Activated CD8-positive, alpha-beta T cell treated with anti-CD3 and anti-CD28 coated beads for 36 hours (primary cell): Measurements from ENCODE around the gene SLU7. TPM values are rescaled to one million over a fixed set of nuclear protein-coding genes. Genes with fewer than 3 reads are reported as not detected.

Experiments
- ATAC-seq: fragments of 200-7000 bp; cut with Tn5 transposase; one replicate; pipeline ENCODE4 v1.10.0; 2021; ENCODE audit warnings: mild to moderate bottlenecking, moderate library complexity
- CTCF ChIA-PET: fragments of 350-600 bp; sonication (Branson Sonifier 250); formaldehyde crosslinking; loops from one replicate; lab custom pipeline; 2021; ENCODE audit warnings: antibody characterized with exemption; lab: Charles Lee
- POLR2A ChIA-PET: fragments of 350-600 bp; sonication (Branson Sonifier 250); formaldehyde crosslinking; loops from one replicate; lab custom pipeline; 2021; ENCODE audit warnings: antibody characterized with exemption; lab: Charles Lee
- DNase-seq: peaks from one replicate; pipeline ENCODE4 v3.0.0-alpha.2; 2020
- H3K27ac Mint-ChIP-seq: one replicate; pipeline ENCODE4 v1.8.0; 2021; ENCODE audit warnings: mild to moderate bottlenecking, mixed read lengths
- H3K27me3 Mint-ChIP-seq: one replicate; pipeline ENCODE4 v1.8.0; 2021; ENCODE audit warnings: mixed read lengths
- H3K36me3 Mint-ChIP-seq: one replicate; pipeline ENCODE4 v1.8.0; 2021; ENCODE audit warnings: low read depth, mixed read lengths
- H3K4me1 Mint-ChIP-seq: one replicate; pipeline ENCODE4 v1.8.0; 2021; ENCODE audit warnings: low read depth, mixed read lengths
- H3K4me3 Mint-ChIP-seq: one replicate; pipeline ENCODE4 v1.8.0; 2021; ENCODE audit warnings: mild to moderate bottlenecking, moderate library complexity, mixed read lengths
- H3K9me3 Mint-ChIP-seq: one replicate; pipeline ENCODE4 v1.8.0; 2021; ENCODE audit warnings: mixed read lengths
- intact Hi-C: fragments of 100-400 bp; cut with micrococcal nuclease; formaldehyde crosslinking; loops from one replicate; pipeline ENCODE4 v1.10.0; 2022
- total RNA-seq, 2 experiments: library from RNA; stranded (reverse); gene quantifications; one replicate each; pipeline ENCODE4 v1.2.3, GENCODE V29; 2021
- TF ChIP-seq, protein P1 (sequence below): fragments of 200-600 bp; IDR thresholded peaks from one replicate; pipeline ENCODE4 v1.8.0; 2022; ENCODE audit warnings: antibody characterized with exemption, mild to moderate bottlenecking

SLU7 gene
- total RNA-seq, 2 experiments from 2014 or later, result 38.4 to 40.9 TPM

DNA sequence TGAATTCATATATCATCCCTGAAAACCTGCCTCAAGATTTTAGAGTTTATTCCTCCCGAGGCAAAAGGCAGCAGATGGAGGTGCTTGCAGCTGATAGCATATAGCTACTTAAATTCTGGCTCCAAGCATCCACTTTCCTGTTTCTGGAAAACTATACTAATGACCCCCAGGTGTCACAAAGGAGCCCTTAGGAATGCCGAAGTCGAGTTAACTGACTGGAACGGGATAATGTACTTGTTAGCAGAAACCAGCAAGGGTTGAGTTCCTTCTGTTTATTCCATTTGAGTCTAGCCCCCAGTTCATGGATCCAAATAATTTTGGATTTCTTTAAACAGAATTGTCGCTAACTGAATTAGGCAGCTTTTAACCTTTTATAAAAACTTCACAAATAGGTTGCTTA is 47.2 kb upstream of the SLU7 start:
- Mint-ChIP-seq H3K27me3 (no peaks in the 10 kb centered on the region), H3K36me3 (peaks cover 24% of the 10 kb centered on the region), H3K4me3 (no peak overlapping the region), H3K9me3 (no peaks in the 10 kb centered on the region), H3K27ac (peak overlapping the region; percentile 100), H3K4me1 (peaks cover 66% of the 10 kb centered on the region)
- ChIA-PET POLR2A (interaction anchor here (1.4 to 3.4 kb wide), 3 partner anchors 11 to 27 kb away, joined by 3 to 41 read pairs (median 7); no protein-coding TSS in a partner anchor), CTCF (interaction anchor here (1.2 to 9.9 kb wide), 3 partner anchors 8 to 26 kb away, joined by 4 to 195 read pairs (median 18); no protein-coding TSS in a partner anchor)
- intact Hi-C loops, result loop anchor here (5.0 kb wide), 1 partner anchor 41 kb away; no protein-coding TSS in a partner anchor
- TF ChIP-seq, protein P1, sequence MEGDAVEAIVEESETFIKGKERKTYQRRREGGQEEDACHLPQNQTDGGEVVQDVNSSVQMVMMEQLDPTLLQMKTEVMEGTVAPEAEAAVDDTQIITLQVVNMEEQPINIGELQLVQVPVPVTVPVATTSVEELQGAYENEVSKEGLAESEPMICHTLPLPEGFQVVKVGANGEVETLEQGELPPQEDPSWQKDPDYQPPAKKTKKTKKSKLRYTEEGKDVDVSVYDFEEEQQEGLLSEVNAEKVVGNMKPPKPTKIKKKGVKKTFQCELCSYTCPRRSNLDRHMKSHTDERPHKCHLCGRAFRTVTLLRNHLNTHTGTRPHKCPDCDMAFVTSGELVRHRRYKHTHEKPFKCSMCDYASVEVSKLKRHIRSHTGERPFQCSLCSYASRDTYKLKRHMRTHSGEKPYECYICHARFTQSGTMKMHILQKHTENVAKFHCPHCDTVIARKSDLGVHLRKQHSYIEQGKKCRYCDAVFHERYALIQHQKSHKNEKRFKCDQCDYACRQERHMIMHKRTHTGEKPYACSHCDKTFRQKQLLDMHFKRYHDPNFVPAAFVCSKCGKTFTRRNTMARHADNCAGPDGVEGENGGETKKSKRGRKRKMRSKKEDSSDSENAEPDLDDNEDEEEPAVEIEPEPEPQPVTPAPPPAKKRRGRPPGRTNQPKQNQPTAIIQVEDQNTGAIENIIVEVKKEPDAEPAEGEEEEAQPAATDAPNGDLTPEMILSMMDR, result no peak
- DNase-seq, result no peak
- ATAC-seq, result no peak

DNA sequence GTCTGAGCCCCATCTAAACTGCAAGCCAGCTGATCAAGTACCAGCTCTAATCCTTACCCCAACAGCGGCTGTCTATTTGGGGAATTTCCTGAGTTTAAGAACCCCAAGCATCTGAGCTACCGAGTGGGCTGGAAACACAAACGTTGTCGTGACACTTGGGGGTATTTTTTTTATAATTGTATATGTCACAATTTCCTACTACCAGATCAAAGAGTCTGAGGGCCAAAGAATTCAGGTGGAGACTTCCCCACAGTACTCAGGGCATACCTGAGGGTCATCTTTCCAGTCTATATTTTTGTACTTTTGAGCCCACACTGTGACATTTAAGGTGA is 45.6 kb upstream of the SLU7 start:
- intact Hi-C loops, result no loop called here
- POLR2A ChIA-PET, result interaction anchor here (0.9 to 1.5 kb wide), 2 partner anchors 12 to 25 kb away, joined by 4 to 11 read pairs; no protein-coding TSS in a partner anchor
- Mint-ChIP-seq H3K9me3 (no peaks in the 10 kb centered on the region), H3K4me1 (peaks cover 62% of the 10 kb centered on the region), H3K4me3 (peak overlapping the region; percentile 34), H3K36me3 (peaks cover 12% of the 10 kb centered on the region), H3K27me3 (no peaks in the 10 kb centered on the region), H3K27ac (peak overlapping the region; percentile 93)
- TF ChIP-seq, protein P1, result no peak
- ATAC-seq (peak; percentile 11), DNase-seq (peak; percentile 57)
- CTCF ChIA-PET, result interaction anchor here (2.1 to 9.9 kb wide), 2 partner anchors 12 to 24 kb away, joined by 5 to 195 read pairs; no protein-coding TSS in a partner anchor

DNA sequence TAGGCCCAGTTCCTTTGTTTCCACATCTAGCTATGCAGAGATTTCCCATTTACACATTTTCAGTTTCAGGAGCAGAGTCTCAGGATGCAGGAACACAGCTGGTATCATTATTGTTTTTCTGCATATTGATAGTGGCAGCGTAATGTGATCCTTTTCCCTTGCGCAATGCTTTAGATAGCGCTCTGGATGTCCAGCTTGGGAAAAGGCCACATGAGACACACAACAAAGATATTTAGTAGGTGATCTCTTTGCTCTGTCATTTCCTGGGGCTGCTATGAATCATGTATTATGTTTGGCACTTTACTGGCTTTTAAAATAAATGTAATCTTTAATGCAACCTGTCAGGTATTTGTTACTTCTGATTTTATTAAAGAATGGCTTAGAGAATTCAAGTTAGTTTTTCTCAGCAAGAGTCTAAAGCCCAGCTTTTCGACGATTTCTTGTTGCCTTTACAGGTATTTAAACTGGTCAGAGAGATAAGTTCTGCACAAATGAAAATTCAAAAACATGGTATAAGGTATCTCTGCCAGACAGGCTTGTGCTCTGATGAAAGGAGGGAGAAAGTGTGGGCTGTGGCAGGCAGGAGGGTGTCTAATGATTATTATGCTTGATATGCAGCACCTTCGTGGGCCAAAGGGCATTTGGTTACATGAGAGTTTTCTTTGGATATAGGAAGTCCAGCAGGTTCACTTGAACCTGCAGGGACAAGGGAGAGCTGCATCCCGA is 45.0 kb upstream of the SLU7 start:
- ChIA-PET POLR2A (interaction anchor here (0.9 to 1.5 kb wide), 2 partner anchors 11 to 25 kb away, joined by 4 to 11 read pairs; no protein-coding TSS in a partner anchor), CTCF (interaction anchor here (2.1 to 9.9 kb wide), 2 partner anchors 11 to 23 kb away, joined by 5 to 195 read pairs; no protein-coding TSS in a partner anchor)
- Mint-ChIP-seq H3K36me3 (peaks cover 7% of the 10 kb centered on the region), H3K27ac (peak overlapping the region; percentile 93), H3K27me3 (no peaks in the 10 kb centered on the region), H3K4me3 (peak overlapping the region; percentile 34), H3K4me1 (peaks cover 68% of the 10 kb centered on the region), H3K9me3 (no peaks in the 10 kb centered on the region)
- DNase-seq (no peak), ATAC-seq (no peak)
- intact Hi-C loops, result no loop called here
- TF ChIP-seq, protein P1, result no peak

DNA sequence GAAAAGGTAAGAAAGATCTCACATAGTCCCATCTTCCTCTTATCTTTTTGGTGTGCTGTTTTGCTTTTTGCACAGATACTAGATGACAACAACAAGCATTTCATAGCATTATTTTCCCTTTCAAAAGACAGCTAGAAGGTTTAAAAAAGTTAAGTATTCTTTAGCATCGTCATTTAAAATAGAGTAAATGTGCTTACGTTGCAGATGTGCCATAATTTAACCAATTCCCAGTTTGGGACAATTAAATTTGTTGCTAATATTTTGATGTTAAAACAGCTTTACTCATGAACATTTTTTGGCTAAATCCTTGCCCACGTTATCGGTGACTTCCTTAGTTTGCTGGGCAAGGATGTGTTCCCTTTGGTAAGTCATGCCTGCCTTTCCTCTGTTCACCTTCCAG is 44.3 kb upstream of the SLU7 start:
- H3K4me3 Mint-ChIP-seq, result no peak overlapping the region
- peaks cover 2% of the 10 kb centered on the region for H3K36me3 Mint-ChIP-seq
- TF ChIP-seq, protein P1, result no peak
- no peak for DNase-seq
- ChIA-PET CTCF (interaction anchor here (2.1 to 9.9 kb wide), 2 partner anchors 10 to 23 kb away, joined by 5 to 195 read pairs; no protein-coding TSS in a partner anchor), POLR2A (no interaction called here)
- peak overlapping the region; percentile 93 for H3K27ac Mint-ChIP-seq
- no peak for ATAC-seq
- peaks cover 72% of the 10 kb centered on the region for H3K4me1 Mint-ChIP-seq
- H3K27me3 Mint-ChIP-seq, result no peaks in the 10 kb centered on the region
- H3K9me3 Mint-ChIP-seq, result no peaks in the 10 kb centered on the region
- intact Hi-C loops, result no loop called here

DNA sequence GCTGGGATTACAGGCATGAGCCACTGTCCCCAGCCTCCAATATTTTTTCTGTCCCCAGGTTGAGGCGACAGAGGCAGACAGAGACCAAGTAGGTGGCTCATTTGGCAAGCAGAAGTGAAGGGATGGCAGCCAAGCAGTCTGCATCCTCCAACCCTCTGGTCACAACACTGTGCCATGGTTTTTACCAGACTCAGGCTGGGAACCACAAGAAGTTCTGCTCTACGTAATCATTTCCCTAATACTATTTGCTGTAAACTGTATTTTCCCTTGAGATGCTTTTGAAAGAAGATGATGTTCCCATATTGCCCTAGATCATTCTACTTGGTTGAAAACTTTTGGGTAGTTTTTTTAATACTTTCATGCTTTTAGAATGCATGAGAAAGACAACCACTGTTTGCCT is 43.3 kb upstream of the SLU7 start:
- peaks cover 66% of the 10 kb centered on the region for H3K4me1 Mint-ChIP-seq
- H3K36me3 Mint-ChIP-seq, result no peaks in the 10 kb centered on the region
- peak overlapping the region; percentile 21 for H3K27ac Mint-ChIP-seq
- ATAC-seq (no peak), DNase-seq (no peak)
- no peaks in the 10 kb centered on the region for H3K9me3 Mint-ChIP-seq
- H3K27me3 Mint-ChIP-seq, result no peaks in the 10 kb centered on the region
- intact Hi-C loops, result no loop called here
- ChIA-PET CTCF (interaction anchor here (6.2 to 9.9 kb wide), 2 partner anchors 22 kb away, joined by 76 to 195 read pairs; no protein-coding TSS in a partner anchor), POLR2A (no interaction called here)
- no peak overlapping the region for H3K4me3 Mint-ChIP-seq
- TF ChIP-seq, protein P1, result no peak
